22Rv1 (cell line): ENCODE data around the gene MOB3B.

Experiments
- H3K27ac ChIP-seq: fragments of 450-650 bp; 2 replicates; pipeline ENCODE4 v1.5.1; 2017
- CTCF ChIP-seq: fragments of 450-650 bp; IDR thresholded peaks from 2 replicates; pipeline ENCODE4 v1.5.1; 2017; ENCODE audit warnings: mild to moderate bottlenecking
- ZFX ChIP-seq: fragments of 450-650 bp; IDR thresholded peaks from 2 replicates; pipeline ENCODE4 v1.6.1; 2017; ENCODE audit warnings: antibody characterized with exemption, borderline replicate concordance

MOB3B gene

GRCh38 chr9:27541740-27542139, 12.1 kb upstream of the MOB3B start:
- no peak overlapping the region for H3K27ac ChIP-seq
- TF ChIP-seq ZFX (no peak), CTCF (no peak)

GRCh38 chr9:27540502-27540901, 10.9 kb upstream of the MOB3B start:
- no peak overlapping the region for H3K27ac ChIP-seq
- TF ChIP-seq CTCF (no peak), ZFX (no peak)

- TF ChIP-seq CTCF (no peak), ZFX (no peak)
- no peak overlapping the region for H3K27ac ChIP-seq
Observed at GRCh38 chr9:27539479-27540441, 10.1 kb upstream of the MOB3B start.

GRCh38 chr9:27538647-27539046, 9.0 kb upstream of the MOB3B start:
- TF ChIP-seq CTCF (no peak), ZFX (no peak)
- no peak overlapping the region for H3K27ac ChIP-seq

- TF ChIP-seq ZFX, result no peak
- no peak for TF ChIP-seq CTCF
- H3K27ac ChIP-seq, result no peak overlapping the region
Observed at GRCh38 chr9:27537756-27538155, 8.1 kb upstream of the MOB3B start.

GRCh38 chr9:27537027-27537435, 7.4 kb upstream of the MOB3B start:
- TF ChIP-seq ZFX (no peak), CTCF (no peak)
- no peak overlapping the region for H3K27ac ChIP-seq

GRCh38 chr9:27536168-27536567, 6.6 kb upstream of the MOB3B start:
- H3K27ac ChIP-seq, result no peak overlapping the region
- TF ChIP-seq ZFX (no peak), CTCF (no peak)
